OCI-LY7 (cell line): ENCODE measurements around the gene JDP2.

ENCODE experiments used
- EZH2phosphoT487 ChIP-seq: fragments of 200-600 bp; sonication (generic); IDR thresholded peaks from 2 replicates; pipeline ENCODE4 v1.6.1; 2018; ENCODE audit warnings: low read depth, borderline replicate concordance, mild to moderate bottlenecking, mixed run types, antibody characterized with exemption, low read length, moderate library complexity, mixed read lengths
- TF ChIP-seq, protein P1 (sequence below): fragments of 200-600 bp; sonication (generic); conservative IDR thresholded peaks from 2 replicates; pipeline ENCODE4 v1.5.1; 2014; ENCODE audit warnings: mild to moderate bottlenecking, antibody characterized with exemption, low read length, moderate library complexity, mixed read lengths

DNA sequence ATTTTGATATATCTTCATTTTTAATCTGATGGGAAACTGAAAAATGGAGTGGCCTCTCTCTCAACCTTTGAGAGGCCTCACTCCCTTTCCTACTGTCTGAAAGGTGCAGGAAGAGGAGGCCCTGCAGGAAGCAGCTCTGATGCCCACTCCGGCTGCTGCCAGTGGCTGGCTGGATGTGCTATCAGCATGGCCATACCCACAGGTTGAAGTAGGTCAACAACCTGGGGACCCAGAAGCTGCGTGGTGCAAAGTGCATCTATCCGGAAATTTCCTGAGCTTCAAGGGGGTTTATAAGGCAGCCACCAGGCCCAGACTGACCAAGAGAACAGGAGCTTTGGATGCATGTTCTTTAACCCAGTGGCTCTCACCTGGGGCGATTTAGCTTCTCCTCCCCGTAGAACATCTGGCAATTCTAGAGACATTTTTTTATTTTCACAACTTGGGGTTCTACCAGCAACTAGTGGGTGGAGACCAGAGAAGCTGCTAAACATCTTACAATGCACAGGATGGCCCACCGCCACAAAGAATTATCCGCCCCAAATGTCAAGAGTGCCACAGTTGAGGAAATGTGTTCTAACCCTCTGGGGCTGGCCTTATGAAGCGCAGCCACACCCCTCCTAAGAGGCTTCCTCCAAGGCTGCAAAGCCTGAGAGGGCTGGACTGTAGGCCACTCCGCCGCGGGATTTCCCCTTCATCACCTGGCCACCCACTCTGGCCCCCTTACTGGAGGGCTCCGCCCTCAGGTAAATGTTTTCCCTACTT is 86.3 kb downstream of the JDP2 start:
- TF ChIP-seq, protein P1, sequence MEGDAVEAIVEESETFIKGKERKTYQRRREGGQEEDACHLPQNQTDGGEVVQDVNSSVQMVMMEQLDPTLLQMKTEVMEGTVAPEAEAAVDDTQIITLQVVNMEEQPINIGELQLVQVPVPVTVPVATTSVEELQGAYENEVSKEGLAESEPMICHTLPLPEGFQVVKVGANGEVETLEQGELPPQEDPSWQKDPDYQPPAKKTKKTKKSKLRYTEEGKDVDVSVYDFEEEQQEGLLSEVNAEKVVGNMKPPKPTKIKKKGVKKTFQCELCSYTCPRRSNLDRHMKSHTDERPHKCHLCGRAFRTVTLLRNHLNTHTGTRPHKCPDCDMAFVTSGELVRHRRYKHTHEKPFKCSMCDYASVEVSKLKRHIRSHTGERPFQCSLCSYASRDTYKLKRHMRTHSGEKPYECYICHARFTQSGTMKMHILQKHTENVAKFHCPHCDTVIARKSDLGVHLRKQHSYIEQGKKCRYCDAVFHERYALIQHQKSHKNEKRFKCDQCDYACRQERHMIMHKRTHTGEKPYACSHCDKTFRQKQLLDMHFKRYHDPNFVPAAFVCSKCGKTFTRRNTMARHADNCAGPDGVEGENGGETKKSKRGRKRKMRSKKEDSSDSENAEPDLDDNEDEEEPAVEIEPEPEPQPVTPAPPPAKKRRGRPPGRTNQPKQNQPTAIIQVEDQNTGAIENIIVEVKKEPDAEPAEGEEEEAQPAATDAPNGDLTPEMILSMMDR: no peak
- no peak for TF ChIP-seq EZH2phosphoT487
